Activated CD4-positive, CD25-positive, alpha-beta regulatory T cell treated with anti-CD3 and anti-CD28 coated beads, Interleukin-2, amount 50 U/mL, for 24 hours (primary cell): Measurements from ENCODE around the gene WDFY4.

Source experiments
- ATAC-seq, 2 donors: fragments of 150-1000 bp; cut with Tn5 transposase; one replicate each; pipeline ENCODE4 v1.10.0; 2021; ENCODE audit warnings: mild to moderate bottlenecking in 1 of 2, moderate library complexity in 1 of 2

Gene WDFY4

GRCh38 chr10:48797830-48798229 lies 113.2 kb downstream of the WDFY4 start:
- ATAC-seq = no peak

GRCh38 chr10:48798481-48799254 lies 114.0 kb downstream of the WDFY4 start:
- ATAC-seq = no peak

GRCh38 chr10:48799341-48800006 lies 114.8 kb downstream of the WDFY4 start:
- ATAC-seq = no peak

GRCh38 chr10:48800007-48800675 lies 115.5 kb downstream of the WDFY4 start:
- ATAC-seq = peak; percentile 30 to 33

- peak in 1 of 2 donors; percentile 48 for ATAC-seq
These were observed 116.3 kb downstream of the WDFY4 start for GRCh38 chr10:48801001-48801421.

DNA sequence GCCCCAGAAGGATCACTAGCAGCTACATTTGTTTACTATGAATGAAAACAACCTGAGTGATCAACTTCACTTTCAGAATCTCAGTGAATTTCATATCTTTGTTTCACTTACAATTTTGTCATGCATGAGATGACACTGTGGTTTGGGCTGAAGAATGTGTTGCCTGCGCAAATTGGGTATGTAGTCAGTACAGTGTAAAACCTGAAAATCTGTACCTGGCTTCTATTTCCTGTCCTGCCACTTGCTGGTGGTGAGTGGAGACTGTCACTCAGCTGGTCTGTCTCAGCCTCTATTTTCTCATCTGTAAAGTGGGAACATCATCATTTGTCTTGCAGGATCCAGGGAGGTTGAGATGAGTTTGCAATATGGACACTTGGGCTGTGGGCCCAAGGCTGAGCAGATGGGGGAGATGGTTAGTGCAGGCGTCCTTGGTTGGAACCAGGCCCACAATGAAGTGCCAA lies 118.0 kb downstream of the WDFY4 start:
- ATAC-seq = peak; percentile 69 to 76

GRCh38 chr10:48803801-48804584 lies 119.3 kb downstream of the WDFY4 start:
- no peak for ATAC-seq

DNA sequence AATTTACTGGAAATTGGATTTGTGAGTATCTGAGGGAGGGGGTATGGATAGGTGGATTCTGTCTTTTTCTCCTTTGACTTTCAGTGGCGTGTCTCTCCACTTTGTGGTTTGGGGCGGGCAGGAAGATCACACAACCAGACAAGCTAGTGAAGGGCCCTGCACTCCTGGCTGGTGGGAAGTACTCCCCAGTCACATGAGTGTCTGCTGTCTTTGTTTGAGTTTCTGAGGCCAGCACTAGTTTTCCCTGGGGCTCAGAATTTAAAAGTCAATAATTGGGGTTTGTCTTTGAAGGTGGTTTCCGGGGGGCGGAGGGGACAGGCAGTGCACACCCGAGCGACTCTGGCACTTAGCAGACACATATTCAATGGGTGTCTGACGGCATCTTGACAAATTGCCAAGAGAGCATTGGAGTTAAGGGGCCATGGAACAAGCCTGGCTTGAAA lies 120.1 kb downstream of the WDFY4 start:
- no peak for ATAC-seq

DNA sequence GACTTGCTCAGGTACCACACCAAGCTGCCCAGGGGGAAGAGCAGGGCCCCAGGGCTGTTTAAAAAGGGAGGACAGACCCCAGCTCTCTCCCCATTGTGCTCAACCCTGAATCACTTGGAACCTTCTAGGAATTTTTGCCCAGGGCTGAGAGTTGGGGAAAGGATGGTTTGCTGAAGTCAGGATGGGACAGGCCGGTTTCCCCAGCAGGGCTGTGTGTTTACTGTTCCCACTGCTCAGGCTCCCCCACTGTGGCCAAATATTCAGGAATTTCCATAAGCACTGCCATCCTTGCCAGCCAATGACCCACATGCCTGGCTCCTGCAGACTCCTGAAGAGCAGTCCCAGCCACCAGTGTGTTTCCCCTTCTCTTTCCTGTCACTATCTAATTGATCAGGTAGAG lies 120.7 kb downstream of the WDFY4 start:
- ATAC-seq = no peak

GRCh38 chr10:48805848-48806247 lies 121.2 kb downstream of the WDFY4 start:
- no peak for ATAC-seq

GRCh38 chr10:48806342-48806741 lies 121.7 kb downstream of the WDFY4 start:
- no peak for ATAC-seq

DNA sequence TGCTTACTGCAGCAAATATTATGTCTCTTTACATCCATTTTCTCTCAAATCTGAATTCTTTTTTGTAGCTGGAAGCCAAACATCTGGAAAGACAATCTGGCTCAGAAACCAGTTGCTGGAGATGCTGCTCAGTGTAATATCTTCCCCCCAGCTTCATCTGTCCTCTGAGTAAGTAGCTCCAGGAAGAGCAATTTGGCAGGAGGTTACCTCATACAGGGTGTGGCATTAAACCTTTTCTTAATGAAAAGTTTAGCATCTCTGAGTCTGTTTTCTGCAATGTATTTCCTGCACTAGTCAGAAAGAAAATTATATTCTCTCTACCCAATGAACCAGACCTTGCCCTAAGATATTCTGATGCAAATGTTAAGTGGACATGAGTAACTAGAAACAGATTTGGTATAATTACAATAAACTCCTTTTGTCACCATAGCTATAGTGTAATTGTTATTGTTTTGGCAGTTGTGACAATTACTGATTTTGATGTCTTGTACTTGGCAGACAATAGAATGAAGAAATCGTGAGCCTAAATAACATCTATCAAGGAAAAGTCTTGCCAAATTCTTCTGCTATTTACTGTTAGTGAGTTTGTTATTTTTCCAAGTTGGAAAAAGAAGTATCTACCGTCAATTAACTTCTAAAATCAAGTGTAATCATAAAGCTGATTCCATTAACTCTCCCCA lies 123.3 kb downstream of the WDFY4 start:
- no peak for ATAC-seq

DNA sequence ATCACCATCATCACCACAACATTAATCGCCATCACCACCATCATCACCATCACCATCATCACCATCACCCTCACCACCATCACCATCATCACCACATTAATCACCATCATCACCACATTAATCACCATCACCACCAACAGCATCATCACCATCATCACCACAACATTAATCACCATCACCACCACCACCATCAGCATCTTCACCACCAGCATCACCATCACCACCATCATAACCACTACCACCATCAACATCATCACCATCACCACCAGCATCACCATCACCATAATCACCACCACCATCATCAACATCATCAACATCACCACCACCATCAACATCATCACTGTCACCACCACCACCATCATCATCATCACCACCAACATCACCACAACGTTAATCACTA lies 124.6 kb downstream of the WDFY4 start:
- ATAC-seq = peak; percentile 14 to 22

- ATAC-seq = no peak
These were observed 126.8 kb downstream of the WDFY4 start for GRCh38 chr10:48811461-48811860.

- no peak for ATAC-seq
These were observed 127.2 kb downstream of the WDFY4 start for GRCh38 chr10:48811917-48812316.

DNA sequence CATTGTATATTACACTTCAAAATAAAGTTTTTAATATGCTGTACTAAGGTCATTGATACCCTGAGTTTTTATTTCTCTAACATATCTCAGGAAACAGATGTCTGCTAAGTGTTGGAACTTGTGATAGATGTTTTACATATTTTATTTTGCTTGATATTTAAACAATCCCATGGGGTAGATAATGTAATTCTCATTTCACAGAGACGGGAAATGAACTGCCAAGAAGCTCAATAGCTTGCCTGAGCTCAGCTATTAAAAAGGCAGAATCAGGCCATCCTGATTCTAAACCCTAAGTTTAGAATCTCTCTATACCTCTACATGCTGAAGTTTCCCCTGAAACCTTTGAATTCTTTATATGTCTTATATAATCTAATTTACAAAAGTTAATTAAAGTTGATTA lies 128.6 kb downstream of the WDFY4 start:
- ATAC-seq = no peak

DNA sequence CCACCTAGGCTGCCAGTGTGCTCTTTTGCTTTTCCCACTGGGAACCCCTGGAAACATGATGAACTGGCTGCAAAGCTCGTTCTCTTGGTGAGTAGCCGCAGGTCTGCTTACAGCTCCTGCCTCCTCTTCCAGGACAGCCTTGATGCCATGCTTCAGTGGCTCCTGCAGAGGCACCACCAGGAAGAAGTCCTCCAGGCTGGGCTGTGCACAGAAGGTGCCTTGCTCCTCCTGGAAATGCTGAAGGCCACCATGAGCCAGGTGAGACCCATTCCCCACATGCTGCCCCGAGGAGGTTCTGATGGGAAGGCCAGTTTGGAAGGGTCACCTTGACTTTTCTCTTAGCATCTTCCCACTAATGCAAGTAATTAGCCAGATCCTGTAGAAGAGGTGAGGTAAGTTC lies 129.2 kb downstream of the WDFY4 start:
- no peak for ATAC-seq

- no peak for ATAC-seq
These were observed 130.3 kb downstream of the WDFY4 start for GRCh38 chr10:48814933-48815332.

- no peak for ATAC-seq
These were observed 132.5 kb downstream of the WDFY4 start for GRCh38 chr10:48817141-48817540.

GRCh38 chr10:48818081-48818480 lies 133.4 kb downstream of the WDFY4 start:
- no peak for ATAC-seq

- no peak for ATAC-seq
These were observed 134.3 kb downstream of the WDFY4 start for GRCh38 chr10:48818861-48819520.

- no peak for ATAC-seq
These were observed 135.1 kb downstream of the WDFY4 start for GRCh38 chr10:48819783-48820182.
